HG02763 (cell line): ENCODE measurements around the gene HDDC3.

Experiments used
- ATAC-seq: cut with Tn5 transposase; IDR thresholded peaks from one replicate; pipeline ENCODE4 v1.9.1; 2021; ENCODE audit warnings: mild to moderate bottlenecking, moderate library complexity; ENCODE audit not compliant: unreplicated experiment

HDDC3 gene

DNA sequence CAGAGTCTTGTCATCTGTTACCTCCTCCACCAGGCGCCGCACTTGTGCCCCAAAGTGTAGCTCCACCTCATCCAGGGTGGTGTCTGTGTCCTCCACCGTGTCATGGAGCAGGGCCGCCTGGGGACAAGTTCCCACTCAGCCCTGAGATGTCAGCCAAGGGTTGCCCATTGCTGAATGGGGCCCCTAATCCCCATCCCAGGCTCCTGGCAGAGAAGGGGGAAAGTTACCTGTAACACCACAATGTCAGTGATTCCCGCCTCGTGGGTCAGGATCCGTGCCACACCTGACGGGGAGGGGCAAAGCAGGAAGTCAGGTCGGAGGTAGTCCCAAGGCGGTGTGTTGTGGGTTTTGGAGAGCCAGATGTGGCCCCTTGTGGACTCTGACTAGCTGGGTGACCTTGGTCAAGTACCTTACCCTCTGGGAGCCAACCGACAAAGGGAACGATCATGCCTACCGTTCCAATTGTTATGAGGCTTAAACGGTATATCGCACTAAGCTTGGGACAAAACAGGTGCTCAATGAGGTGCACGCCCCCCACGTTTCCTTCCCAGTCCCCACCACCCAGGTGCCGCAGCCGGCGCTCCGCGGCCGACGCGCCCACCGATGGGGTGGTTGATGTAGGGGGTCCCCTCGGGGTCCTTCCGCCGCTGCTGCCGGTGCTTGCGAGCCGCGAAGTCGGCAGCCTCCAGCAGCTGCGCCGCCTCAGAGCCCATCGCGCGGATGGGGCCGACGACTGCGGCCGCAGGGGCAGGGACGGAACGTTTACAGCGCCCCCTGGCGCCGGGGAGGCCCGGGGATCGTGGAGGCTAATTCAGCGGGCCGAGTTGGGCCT is at the start of gene HDDC3:
HDDC3 (minus strand) TSS at position 722 of the 832 bp plus-strand sequence; CDS start at position 713, 9 bp downstream.
- peak; percentile 44 for ATAC-seq

GRCh38 chr15:90982135-90982534 is 49.8 kb upstream of the HDDC3 start:
- ATAC-seq: no peak

DNA sequence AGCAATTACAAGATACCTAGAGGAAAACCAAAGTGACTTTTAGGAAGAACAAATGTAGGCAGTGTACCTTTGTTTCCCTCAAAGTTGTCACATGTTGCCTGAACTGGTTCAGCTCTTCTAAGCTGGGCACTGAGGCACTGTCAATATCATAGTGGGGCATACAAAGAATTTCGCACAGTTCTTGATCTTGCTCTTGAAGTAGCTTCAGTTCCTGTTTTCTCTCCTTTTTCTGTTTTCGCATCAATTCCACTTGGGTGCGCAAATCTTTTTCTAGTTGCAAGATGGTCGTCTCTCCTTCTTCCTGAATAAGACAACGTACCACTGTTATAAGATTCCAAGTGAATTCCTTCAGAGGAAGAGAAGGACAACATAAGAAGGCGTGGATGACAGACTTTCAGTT is 49.3 kb upstream of the HDDC3 start:
- no peak for ATAC-seq

GRCh38 chr15:90979582-90979981 is 47.2 kb upstream of the HDDC3 start:
- no peak for ATAC-seq

DNA sequence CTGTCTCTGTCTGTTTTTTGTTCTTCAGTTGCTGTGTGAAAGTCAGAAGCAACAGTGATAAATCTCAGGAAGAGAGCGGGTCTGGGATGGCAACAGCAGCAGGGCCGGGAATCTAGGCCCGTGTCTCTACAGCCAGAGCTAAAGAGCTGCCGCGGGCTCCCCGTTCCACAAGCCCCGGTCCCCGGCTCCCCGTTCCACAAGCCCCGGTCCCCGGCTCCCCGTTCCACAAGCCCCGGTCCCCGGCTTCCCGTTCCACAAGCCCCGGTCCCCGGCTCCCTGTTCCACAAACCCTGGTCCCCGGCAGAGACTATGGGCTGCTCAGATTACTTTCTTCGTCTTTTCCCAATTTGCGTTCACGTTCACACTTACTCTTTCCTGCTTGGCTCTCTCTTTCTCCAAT is 41.9 kb upstream of the HDDC3 start:
- ATAC-seq: no peak

GRCh38 chr15:90972133-90972532 is 39.8 kb upstream of the HDDC3 start:
- no peak for ATAC-seq

- no peak for ATAC-seq
These were observed 37.9 kb upstream of the HDDC3 start for GRCh38 chr15:90970274-90970673.

GRCh38 chr15:90968434-90968833 is 36.1 kb upstream of the HDDC3 start:
- ATAC-seq: no peak

GRCh38 chr15:90967206-90967605 is 34.9 kb upstream of the HDDC3 start:
- ATAC-seq: no peak

- no peak for ATAC-seq
These were observed 33.9 kb upstream of the HDDC3 start for GRCh38 chr15:90966262-90966661.

DNA sequence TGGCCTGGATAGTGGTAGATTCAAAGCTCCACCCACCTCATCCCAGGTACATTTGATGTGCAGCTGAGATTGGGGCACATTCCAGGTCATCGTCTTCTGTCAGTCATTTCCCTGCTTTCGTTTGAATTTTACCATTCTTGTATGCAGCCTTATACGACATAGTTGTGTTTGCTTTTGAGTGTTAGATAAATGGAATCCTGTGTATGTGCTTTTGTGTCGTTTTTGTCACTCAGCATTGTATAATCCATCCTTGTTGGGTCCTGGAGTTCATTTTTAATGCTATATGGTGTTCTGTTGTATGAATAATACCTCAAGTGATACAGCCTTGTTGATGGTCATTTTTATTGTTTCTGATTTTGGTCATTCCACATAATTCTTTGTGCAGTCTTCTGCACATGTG is 29.7 kb upstream of the HDDC3 start:
- ATAC-seq: no peak

GRCh38 chr15:90960298-90961091 is 28.1 kb upstream of the HDDC3 start:
- no peak for ATAC-seq

DNA sequence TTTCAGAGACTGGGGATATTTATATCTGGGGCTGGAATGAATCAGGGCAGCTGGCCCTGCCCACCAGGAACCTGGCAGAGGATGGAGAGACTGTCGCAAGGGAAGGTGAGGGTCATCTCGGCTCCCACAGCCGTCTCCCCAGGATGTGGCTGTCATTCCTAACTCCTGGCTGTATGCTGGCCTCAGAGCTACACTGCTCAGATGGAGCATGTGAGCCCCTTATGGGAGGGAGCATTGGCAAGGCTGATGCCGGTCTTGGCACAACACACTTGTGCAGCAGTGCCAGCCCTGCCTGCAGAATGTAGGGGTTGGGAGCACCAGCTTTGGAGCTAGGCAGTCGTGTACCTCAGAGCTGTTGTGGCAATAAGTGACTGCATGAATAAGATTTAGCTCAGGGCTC is 27.5 kb upstream of the HDDC3 start:
- no peak for ATAC-seq

GRCh38 chr15:90959028-90959595 is 26.8 kb upstream of the HDDC3 start:
- no peak for ATAC-seq

DNA sequence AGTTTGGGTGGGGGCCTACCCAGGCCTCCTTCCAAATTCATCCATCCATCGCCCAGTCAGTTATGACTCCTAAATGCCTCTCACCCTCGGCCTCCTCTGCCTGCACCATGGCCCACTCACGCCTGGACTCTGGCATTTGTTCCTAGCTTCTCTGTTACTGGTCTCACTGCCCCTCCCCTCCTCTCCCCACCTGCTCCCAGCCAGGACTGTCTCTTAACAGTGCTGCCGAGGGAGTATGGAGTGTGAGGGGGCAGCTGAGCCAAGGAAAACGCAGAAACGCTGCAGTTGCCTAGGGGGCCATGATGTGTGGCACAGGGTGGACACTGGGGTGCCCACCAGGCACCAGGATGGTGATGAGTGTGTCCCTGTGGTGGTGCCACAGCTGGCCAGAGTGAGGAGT is 25.4 kb upstream of the HDDC3 start:
- no peak for ATAC-seq

- no peak for ATAC-seq
These were observed 24.9 kb upstream of the HDDC3 start for GRCh38 chr15:90957031-90957790.

GRCh38 chr15:90956274-90957030 is 24.1 kb upstream of the HDDC3 start:
- ATAC-seq: no peak

DNA sequence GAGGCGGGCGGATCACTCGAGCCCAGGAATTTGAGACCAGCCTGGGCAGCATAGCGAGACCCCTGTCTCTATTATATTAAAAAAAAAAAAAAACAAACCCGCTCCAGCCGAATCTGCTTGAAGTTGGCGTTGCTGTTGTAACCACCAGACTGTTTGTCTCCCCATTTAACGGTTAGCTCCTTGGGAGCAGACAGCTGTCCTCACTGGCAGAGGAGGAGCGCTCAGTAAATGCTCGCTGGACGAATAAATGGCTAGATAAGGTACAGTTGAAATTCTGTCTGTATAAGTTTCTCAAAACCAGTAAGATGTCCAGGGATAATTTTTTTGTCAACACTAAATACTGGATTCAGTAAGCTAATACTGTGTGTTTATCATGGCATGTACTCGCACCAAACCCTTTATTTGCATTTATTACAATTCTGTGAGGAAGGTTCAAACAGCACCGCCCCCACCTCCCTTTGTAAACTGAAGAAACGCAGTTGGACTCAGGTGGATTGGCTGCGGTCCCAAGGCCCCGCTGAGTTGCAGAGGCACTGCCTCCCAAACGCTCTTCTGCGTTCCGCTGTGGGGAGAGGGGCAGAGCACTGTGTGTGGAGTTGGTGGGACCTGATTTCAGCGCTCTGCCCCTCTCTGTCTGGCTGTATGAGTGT is 23.4 kb upstream of the HDDC3 start:
- no peak for ATAC-seq

DNA sequence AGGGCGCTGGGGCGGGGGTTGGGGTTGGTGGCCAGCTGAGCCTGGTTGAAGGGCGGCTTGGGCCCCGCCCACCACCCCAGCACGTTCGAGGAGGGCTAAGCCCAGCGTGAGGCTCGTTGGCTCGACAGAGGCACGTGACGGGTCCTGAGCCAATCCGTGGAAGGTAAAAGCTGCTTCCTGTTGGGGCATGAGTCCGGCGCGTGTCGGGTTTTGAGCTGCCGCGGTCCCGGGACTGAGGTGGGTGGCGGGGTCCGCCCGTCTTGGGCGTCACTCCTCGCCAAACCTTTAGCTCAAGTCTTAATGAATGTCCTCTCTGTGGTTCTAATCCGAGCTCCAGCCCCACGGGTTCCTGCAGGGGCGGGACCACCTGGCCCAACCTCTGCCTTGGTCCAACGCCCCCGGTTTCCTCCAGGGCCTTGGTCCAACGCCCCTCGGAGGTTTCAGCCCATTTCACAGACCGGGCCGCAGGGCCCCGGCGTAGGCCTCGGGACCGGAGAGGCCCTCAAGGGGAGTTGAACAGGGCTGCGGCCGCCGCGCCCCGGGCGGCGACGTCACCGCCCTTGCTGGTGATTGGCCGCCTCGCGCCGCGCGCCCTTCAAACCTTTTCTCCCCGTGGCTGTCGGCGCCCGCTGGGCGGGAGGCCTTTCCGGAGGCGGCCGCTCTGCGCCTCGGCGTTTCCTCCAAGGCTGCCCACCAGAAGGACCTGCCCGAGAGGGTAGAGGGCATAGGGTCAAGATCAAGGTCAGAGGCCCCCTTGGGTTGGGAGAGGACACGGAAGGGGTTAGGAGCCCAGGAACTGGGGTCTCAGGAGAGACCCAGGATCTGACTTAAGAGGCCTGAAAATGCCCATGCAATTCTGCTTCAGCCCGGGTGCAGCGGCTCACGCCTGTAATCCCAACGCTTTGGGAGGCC is 22.6 kb upstream of the HDDC3 start, which contains the start of gene RCCD1:
RCCD1 (plus strand) TSS at position 173 of the 912 bp plus-strand sequence. CDS start 1,851 bp downstream, outside the sequence.
- peak; percentile 91 for ATAC-seq
